AG10803 (cell line): ENCODE measurements around the gene FAM114A2.

Source experiments
- DNase-seq: peaks from one replicate; pipeline ENCODE4 v3.0.0; 2010; ENCODE audit warnings: low read depth
- H3K4me3 ChIP-seq: 2 replicates; pipeline ENCODE4 v1.5.1; 2011; ENCODE audit warnings: mild to moderate bottlenecking, low read length, control low read depth
- TF ChIP-seq, protein P1 (sequence below): conservative IDR thresholded peaks from 2 replicates; pipeline ENCODE4 v1.5.1; 2011; ENCODE audit warnings: mild to moderate bottlenecking, low read length, control low read depth, inconsistent platforms

FAM114A2 gene

GRCh38 chr5:154002511-154003020 lies 36.1 kb downstream of the FAM114A2 start:
- TF ChIP-seq, protein P1, sequence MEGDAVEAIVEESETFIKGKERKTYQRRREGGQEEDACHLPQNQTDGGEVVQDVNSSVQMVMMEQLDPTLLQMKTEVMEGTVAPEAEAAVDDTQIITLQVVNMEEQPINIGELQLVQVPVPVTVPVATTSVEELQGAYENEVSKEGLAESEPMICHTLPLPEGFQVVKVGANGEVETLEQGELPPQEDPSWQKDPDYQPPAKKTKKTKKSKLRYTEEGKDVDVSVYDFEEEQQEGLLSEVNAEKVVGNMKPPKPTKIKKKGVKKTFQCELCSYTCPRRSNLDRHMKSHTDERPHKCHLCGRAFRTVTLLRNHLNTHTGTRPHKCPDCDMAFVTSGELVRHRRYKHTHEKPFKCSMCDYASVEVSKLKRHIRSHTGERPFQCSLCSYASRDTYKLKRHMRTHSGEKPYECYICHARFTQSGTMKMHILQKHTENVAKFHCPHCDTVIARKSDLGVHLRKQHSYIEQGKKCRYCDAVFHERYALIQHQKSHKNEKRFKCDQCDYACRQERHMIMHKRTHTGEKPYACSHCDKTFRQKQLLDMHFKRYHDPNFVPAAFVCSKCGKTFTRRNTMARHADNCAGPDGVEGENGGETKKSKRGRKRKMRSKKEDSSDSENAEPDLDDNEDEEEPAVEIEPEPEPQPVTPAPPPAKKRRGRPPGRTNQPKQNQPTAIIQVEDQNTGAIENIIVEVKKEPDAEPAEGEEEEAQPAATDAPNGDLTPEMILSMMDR: no peak
- H3K4me3 ChIP-seq: no peak overlapping the region
- DNase-seq: no peak

DNA sequence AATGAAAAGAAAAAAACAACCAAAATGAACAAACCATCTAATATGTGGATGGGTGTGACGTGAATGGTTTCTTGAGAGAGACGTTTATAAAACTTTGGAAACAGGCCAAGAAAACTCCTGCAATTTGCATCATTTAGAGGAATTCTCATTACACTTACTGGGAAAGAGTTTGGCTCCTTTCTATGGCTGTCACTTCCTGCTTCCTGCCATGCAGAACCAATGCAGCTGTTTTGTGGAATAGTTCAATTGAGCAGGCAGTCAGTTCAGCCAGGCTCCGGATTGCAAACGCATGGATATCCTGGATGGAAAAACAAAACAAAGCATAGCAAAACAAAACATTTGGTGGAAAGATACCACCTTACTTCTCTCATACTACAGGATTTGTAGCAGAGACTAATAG lies 36.6 kb downstream of the FAM114A2 start:
- DNase-seq: peak; percentile 45
- TF ChIP-seq, protein P1: no peak

GRCh38 chr5:154000703-154001102 lies 38.0 kb downstream of the FAM114A2 start:
- DNase-seq: no peak
- H3K4me3 ChIP-seq: no peak overlapping the region
- TF ChIP-seq, protein P1: no peak

More for the DNA sequence above, 36.6 kb downstream of the FAM114A2 start:
- H3K4me3 ChIP-seq: no peak overlapping the region

GRCh38 chr5:153999995-154000394 lies 38.7 kb downstream of the FAM114A2 start:
- no peak for DNase-seq
- H3K4me3 ChIP-seq: no peak overlapping the region
- TF ChIP-seq, protein P1: no peak

GRCh38 chr5:153998768-153999167 lies 39.9 kb downstream of the FAM114A2 start:
- H3K4me3 ChIP-seq: no peak overlapping the region
- no peak for DNase-seq
- TF ChIP-seq, protein P1: no peak

DNA sequence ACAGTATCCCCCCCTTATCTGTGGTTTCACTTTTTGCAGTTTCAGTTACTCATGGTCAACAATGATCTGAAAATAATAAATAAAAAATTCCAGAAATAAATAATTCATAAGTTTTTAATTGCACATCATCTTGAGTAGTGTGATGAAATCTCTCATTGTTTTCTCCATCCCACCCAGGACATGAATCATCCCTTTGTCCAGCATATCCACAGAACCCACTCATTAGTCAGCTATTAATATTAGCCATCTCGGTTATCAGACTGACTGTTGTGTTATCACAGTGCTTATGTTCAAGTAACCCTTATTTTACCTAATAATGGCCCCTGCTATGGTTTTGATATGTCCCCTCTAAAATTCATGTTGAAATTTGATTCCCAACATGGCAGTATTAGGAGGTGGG lies 40.7 kb downstream of the FAM114A2 start:
- no peak for DNase-seq
- TF ChIP-seq, protein P1: no peak
- H3K4me3 ChIP-seq: no peak overlapping the region

DNA sequence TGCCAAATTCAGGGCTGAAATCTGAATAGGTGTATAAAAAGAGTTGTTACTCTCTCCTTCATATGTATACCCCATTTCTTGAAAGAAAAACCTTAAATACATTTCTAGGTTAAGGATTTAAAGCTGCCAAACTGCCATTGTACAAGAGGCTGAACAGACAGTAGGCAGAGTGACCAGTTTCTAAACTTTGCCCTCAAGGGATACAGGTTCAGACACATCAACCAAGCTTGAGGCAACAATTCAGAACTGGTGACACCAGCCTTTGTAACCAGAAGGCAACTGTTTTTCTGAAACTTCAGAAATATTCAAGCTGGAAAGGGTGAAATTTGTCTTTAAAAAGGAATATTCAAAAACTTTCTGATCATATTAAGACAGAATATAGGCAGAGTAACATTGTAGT lies 47.5 kb downstream of the FAM114A2 start:
- TF ChIP-seq, protein P1: no peak
- H3K4me3 ChIP-seq: no peak overlapping the region
- no peak for DNase-seq
